Tibial nerve (tissue), 4 donors: ENCODE measurements around the gene TMEFF2.

Experiments
- CTCF ChIP-seq, 5 experiments: fragments of 200-600 bp in 3 of 5; fragments of 450-650 bp in 2 of 5; sonication (generic) in 3 of 5; IDR thresholded peaks; one replicate each; pipeline ENCODE4 v1.5.1; 2016 to 2019; ENCODE audit warnings: antibody characterized with exemption in 5 of 5, mild to moderate bottlenecking in 3 of 5, moderate library complexity in 2 of 5
- EP300 ChIP-seq, 2 donors: sonication (generic); formaldehyde crosslinking; IDR thresholded peaks; one replicate each; pipeline ENCODE4 v1.6.1; 2017; ENCODE audit warnings: antibody characterized with exemption in 2 of 2, mild to moderate bottlenecking in 1 of 2

- TF ChIP-seq CTCF (IDR thresholded peaks at IDR 0.05), result no peak
- no peak for TF ChIP-seq EP300 (IDR thresholded peaks at IDR 0.05)
These were observed 211.5 kb downstream of the TMEFF2 start for GRCh38 chr2:191983186-191983585.
